ENCODE measurements around the gene MARVELD3.
"Not testable (repeated sequence)": the region's sequence is repeated elsewhere in the genome, so short reads cannot be mapped to it uniquely, and the experiment has no call there.

The MARVELD3 gene

GRCh38 chr16:71593048-71593999, 32.7 kb upstream of the MARVELD3 start:
- no peak for TF ChIP-seq Cebpa-rat (IDR thresholded peaks at IDR 0.05)

GRCh38 chr16:71594000-71594646, 31.9 kb upstream of the MARVELD3 start:
- H3K27me3 ChIP-seq = no peaks in the 10 kb centered on the region
- no peaks in the 10 kb centered on the region for H4K20me1 ChIP-seq
- H3K9me3 ChIP-seq = no peaks in the 10 kb centered on the region
- H3K4me2 ChIP-seq = no peak overlapping the region
- H3K4me3 ChIP-seq = no peak overlapping the region
- no peaks in the 10 kb centered on the region for H3K36me3 ChIP-seq
- TF ChIP-seq Cebpa-rat (IDR thresholded peaks at IDR 0.05) = no peak
- no peak overlapping the region for H3K9ac ChIP-seq
- no peak overlapping the region for H3K27ac ChIP-seq
- H3K4me1 ChIP-seq = no peaks in the 10 kb centered on the region

More at GRCh38 chr16:71593048-71593999, 32.7 kb upstream of the MARVELD3 start:
- Histone ChIP-seq H3K27me3 (no peaks in the 10 kb centered on the region), H3K27ac (no peak overlapping the region), H4K20me1 (no peaks in the 10 kb centered on the region), H3K4me2 (no peak overlapping the region), H3K4me3 (no peak overlapping the region), H3K4me1 (peaks cover 3% of the 10 kb centered on the region; the same call in 1 of the 2 replicates), H3K9ac (no peak overlapping the region), H3K9me3 (no peaks in the 10 kb centered on the region; the same call in 1 of the 2 replicates), H3K36me3 (no peaks in the 10 kb centered on the region)

- not testable (repeated sequence) for H3K36me3 ChIP-seq, H3K27me3 ChIP-seq, H3K4me1 ChIP-seq, H3K4me3 ChIP-seq, H3K9ac ChIP-seq, H4K20me1 ChIP-seq, H3K4me2 ChIP-seq, H3K27ac ChIP-seq, H3K9me3 ChIP-seq
These were observed 30.6 kb upstream of the MARVELD3 start for GRCh38 chr16:71595340-71595826.

GRCh38 chr16:71598426-71598825, 27.6 kb upstream of the MARVELD3 start:
- not testable (repeated sequence) for H3K9me3 ChIP-seq, H3K36me3 ChIP-seq, H3K4me2 ChIP-seq, H3K9ac ChIP-seq, H4K20me1 ChIP-seq, H3K27me3 ChIP-seq, H3K4me1 ChIP-seq, H3K4me3 ChIP-seq, H3K27ac ChIP-seq

- TF ChIP-seq Cebpa-rat (IDR thresholded peaks at IDR 0.05) = no peak
These were observed 25.2 kb upstream of the MARVELD3 start for GRCh38 chr16:71600822-71601221.

GRCh38 chr16:71609066-71609465, 16.9 kb upstream of the MARVELD3 start:
- no peaks in the 10 kb centered on the region for H4K20me1 ChIP-seq
- H3K36me3 ChIP-seq = no peaks in the 10 kb centered on the region
- H3K27ac ChIP-seq = no peak overlapping the region
- no peak overlapping the region for H3K9ac ChIP-seq
- no peaks in the 10 kb centered on the region for H3K4me1 ChIP-seq
- H3K27me3 ChIP-seq = no peaks in the 10 kb centered on the region
- no peak overlapping the region for H3K4me2 ChIP-seq
- TF ChIP-seq Cebpa-rat (IDR thresholded peaks at IDR 0.05) = no peak
- no peaks in the 10 kb centered on the region for H3K9me3 ChIP-seq
- no peak overlapping the region for H3K4me3 ChIP-seq

More at GRCh38 chr16:71600822-71601221, 25.2 kb upstream of the MARVELD3 start:
- Histone ChIP-seq H3K9me3 (no peaks in the 10 kb centered on the region), H3K4me2 (no peak overlapping the region), H3K27ac (no peak overlapping the region), H4K20me1 (no peaks in the 10 kb centered on the region), H3K4me1 (no peaks in the 10 kb centered on the region), H3K4me3 (no peak overlapping the region), H3K36me3 (no peaks in the 10 kb centered on the region), H3K9ac (no peak overlapping the region), H3K27me3 (no peaks in the 10 kb centered on the region)

GRCh38 chr16:71610447-71610846, 15.5 kb upstream of the MARVELD3 start:
- Histone ChIP-seq H3K9ac (no peak overlapping the region), H3K27me3 (no peaks in the 10 kb centered on the region), H3K4me2 (peak overlapping the region; percentile 37), H3K36me3 (no peaks in the 10 kb centered on the region), H4K20me1 (no peaks in the 10 kb centered on the region), H3K4me1 (no peaks in the 10 kb centered on the region), H3K4me3 (no peak overlapping the region), H3K27ac (no peak overlapping the region), H3K9me3 (no peaks in the 10 kb centered on the region)
- TF ChIP-seq Cebpa-rat (IDR thresholded peaks at IDR 0.05) = no peak

- Histone ChIP-seq H3K9ac (no peak overlapping the region), H3K36me3 (no peaks in the 10 kb centered on the region), H3K27me3 (no peaks in the 10 kb centered on the region), H3K9me3 (no peaks in the 10 kb centered on the region), H4K20me1 (no peaks in the 10 kb centered on the region), H3K4me3 (no peak overlapping the region), H3K4me1 (no peaks in the 10 kb centered on the region), H3K27ac (no peak overlapping the region), H3K4me2 (peak overlapping the region; percentile 37)
- TF ChIP-seq Cebpa-rat (IDR thresholded peaks at IDR 0.05) = no peak
These were observed 14.8 kb upstream of the MARVELD3 start for GRCh38 chr16:71610936-71611871.

GRCh38 chr16:71614956-71615355, 11.0 kb upstream of the MARVELD3 start:
- not testable (repeated sequence) for H3K36me3 ChIP-seq, H3K27me3 ChIP-seq

More at GRCh38 chr16:71614956-71615355, 11.0 kb upstream of the MARVELD3 start:
- H4K20me1 ChIP-seq, H3K4me3 ChIP-seq, H3K27ac ChIP-seq, H3K4me2 ChIP-seq, H3K4me1 ChIP-seq, H3K9ac ChIP-seq, H3K9me3 ChIP-seq: not testable (repeated sequence)
